ENCODE data around the gene ROBO3. TPM values are rescaled to one million over a fixed set of nuclear protein-coding genes. Genes with fewer than 3 reads are reported as not detected.

Gene ROBO3
- total and polyA plus RNA-seq, 2 donors (not counting 1 experiment from before 2014, with no cell fraction given): 1.0 to 7.4 TPM

GRCh38 chr11:124868331-124869274 is 3.4 kb downstream of the ROBO3 start:
- no peak for ATAC-seq (ENCODE audit: low read depth)
- H3K4me1 Mint-ChIP-seq: peaks cover 18% of the 10 kb centered on the region
- DNase-seq: peak; percentile 30
- Histone ChIP-seq H3K9ac (ENCODE audit: low read length) (no peak overlapping the region), H3K27me3 (replicated peaks in 1 of 4; ENCODE audit: control extremely low read depth in 1 of 4, control insufficient read depth in 3 of 4, insufficient read depth in 4 of 4, low read length in 3 of 4) (peaks cover 0 to 86% (median 58%) of the 10 kb centered on the region in 4 experiments), H2AFZ (ENCODE audit: insufficient read depth, low read depth, low read length, poor library complexity, severe bottlenecking) (no peak overlapping the region), H3K9me3 (ENCODE audit: control extremely low read depth in 1 of 3, control insufficient read depth in 2 of 3, insufficient read depth in 1 of 3, low read length in 2 of 3) (peaks cover 0 to 43% (median 2%) of the 10 kb centered on the region in 3 donors), H3K27ac (ENCODE audit: low read length in 2 of 2) (no peak overlapping the region), H3K79me2 (ENCODE audit: control insufficient read depth, insufficient read depth, low read length) (no peaks in the 10 kb centered on the region), H3K4me1 (ENCODE audit: control insufficient read depth in 2 of 2, insufficient read depth in 2 of 2, low read length in 2 of 2) (peaks cover 35 to 43% of the 10 kb centered on the region in 2 donors), H3K4me3 (ENCODE audit: control extremely low read depth in 1 of 5, extremely low read depth in 1 of 5, insufficient read depth in 1 of 5, low read depth in 2 of 5, low read length in 4 of 5) (no peak overlapping the region), H3K4me2 (replicated peaks; ENCODE audit: low read depth, low read length, poor library complexity, severe bottlenecking) (peak overlapping the region; percentile 25), H3K36me3 (replicated peaks in 1 of 2; ENCODE audit: control extremely low read depth in 1 of 2, control insufficient read depth in 1 of 2, extremely low read depth in 1 of 2, insufficient read depth in 2 of 2, low read length in 1 of 2) (no peaks in the 10 kb centered on the region), H4K20me1 (ENCODE audit: control insufficient read depth, insufficient read depth, low read length, poor library complexity, severe bottlenecking) (no peaks in the 10 kb centered on the region)
- no peak overlapping the region for H3K27ac Mint-ChIP-seq
- H3K9me3 Mint-ChIP-seq (ENCODE audit: insufficient read depth): no peaks in the 10 kb centered on the region
- intact Hi-C loops (cut with micrococcal nuclease): loop anchor here (5.0 kb wide), 1 partner anchor 66 kb away; the partner anchor contains the start of gene MSANTD2
- ChIA-PET POLR2A (no interaction called here), CTCF (interaction anchor here (1.0 to 1.1 kb wide), 2 partner anchors 12 to 200 kb away, joined by 3 to 4 read pairs; no protein-coding TSS in a partner anchor)
- 13% methylated on average over 54 of the region's 63 CpGs for WGBS (ENCODE audit: insufficient coverage)
- H3K27me3 Mint-ChIP-seq: peaks cover 84% of the 10 kb centered on the region
- TF ChIP-seq EZH2 (IDR thresholded peaks at IDR 0.05; ENCODE audit: borderline replicate concordance, insufficient read depth, low read depth, low read length, poor library complexity, severe bottlenecking) (no peak), CTCF (IDR thresholded peaks at IDR 0.05) (no peak)
- H3K4me3 Mint-ChIP-seq: no peak overlapping the region
